Epithelial cell of proximal tubule (primary cell): ENCODE data around the gene MAP3K10. TPM values are rescaled to one million over a fixed set of nuclear protein-coding genes. Genes with fewer than 3 reads are reported as not detected.
"Not testable (repeated sequence)": the region's sequence is repeated elsewhere in the genome, so short reads cannot be mapped to it uniquely, and the experiment has no call there.

ENCODE experiments used
- DNase-seq: peaks from one replicate; pipeline ENCODE4 v3.0.0-alpha.2; 2011; ENCODE audit warnings: low read depth
- H3K4me3 ChIP-seq: 2 replicates; pipeline ENCODE4 v1.5.1; 2011; ENCODE audit warnings: low read depth, mild to moderate bottlenecking, low read length
- total RNA-seq: library from RNA; depleted of rRNA; stranded (reverse); fragments of >200 nt; gene quantifications from 2 replicates; pipeline ENCODE4 v1.2.3, GENCODE V29; 2015
- TF ChIP-seq, protein P1 (sequence below): conservative IDR thresholded peaks from 2 replicates; pipeline ENCODE4 v1.5.1; 2012; ENCODE audit warnings: low read depth, mild to moderate bottlenecking, low read length

Gene MAP3K10
- total RNA-seq, 1 donor from 2014 or later = 9.9 TPM

DNA sequence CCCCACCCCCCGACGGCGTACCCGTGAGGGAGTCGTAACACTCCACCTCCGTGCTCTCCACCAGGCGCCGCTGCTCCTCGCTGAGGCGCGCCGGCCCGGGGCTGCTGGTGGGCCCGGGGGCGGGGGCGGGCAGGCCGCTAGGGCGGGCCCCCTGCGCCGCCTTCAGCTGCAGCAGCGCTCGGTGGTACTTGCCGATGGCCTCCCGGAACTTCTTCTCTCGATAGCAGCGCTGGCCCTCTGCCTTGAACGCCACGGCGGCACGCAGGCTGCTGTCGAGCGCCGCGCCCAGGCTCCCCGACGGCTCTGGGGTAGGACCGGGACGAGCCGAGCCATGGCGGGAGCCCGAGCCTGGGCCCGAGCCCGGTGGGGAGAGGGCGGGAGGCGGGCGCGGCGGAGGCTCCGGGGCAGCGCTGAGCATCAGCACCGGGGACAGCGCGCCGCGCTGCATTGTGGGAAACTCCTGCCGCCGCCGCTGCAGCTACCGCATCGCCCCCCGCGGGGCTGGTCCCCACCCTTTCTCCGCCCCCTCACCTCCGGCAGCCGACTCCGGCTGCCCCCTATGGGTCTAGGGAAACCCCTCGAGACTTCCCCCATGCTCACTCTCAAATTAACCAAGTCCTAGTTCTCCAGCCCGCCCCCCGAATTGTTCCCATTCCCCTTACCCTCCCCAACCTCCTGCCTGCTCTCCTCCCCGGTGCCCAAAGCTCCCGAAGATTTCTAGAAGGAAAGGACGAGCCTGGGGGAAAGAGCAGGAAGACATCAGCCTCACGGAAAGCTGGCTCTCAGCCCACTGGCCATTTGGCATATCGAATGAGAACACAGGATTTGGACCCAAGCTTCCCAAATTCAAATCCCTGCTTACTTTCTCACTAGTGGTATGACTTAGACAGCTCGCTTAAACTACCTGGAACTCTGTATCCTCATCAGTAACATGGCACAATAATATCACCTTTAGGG, 27.0 kb downstream of the MAP3K10 start, which contains the start of gene TTC9B:
TSS of gene TTC9B (minus strand) at position 451 of the 957 bp plus-strand sequence. CDS start at position 448, 3 bp downstream.
- no peak for DNase-seq
- TF ChIP-seq, protein P1, sequence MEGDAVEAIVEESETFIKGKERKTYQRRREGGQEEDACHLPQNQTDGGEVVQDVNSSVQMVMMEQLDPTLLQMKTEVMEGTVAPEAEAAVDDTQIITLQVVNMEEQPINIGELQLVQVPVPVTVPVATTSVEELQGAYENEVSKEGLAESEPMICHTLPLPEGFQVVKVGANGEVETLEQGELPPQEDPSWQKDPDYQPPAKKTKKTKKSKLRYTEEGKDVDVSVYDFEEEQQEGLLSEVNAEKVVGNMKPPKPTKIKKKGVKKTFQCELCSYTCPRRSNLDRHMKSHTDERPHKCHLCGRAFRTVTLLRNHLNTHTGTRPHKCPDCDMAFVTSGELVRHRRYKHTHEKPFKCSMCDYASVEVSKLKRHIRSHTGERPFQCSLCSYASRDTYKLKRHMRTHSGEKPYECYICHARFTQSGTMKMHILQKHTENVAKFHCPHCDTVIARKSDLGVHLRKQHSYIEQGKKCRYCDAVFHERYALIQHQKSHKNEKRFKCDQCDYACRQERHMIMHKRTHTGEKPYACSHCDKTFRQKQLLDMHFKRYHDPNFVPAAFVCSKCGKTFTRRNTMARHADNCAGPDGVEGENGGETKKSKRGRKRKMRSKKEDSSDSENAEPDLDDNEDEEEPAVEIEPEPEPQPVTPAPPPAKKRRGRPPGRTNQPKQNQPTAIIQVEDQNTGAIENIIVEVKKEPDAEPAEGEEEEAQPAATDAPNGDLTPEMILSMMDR = no peak
- no peak within 1 kb of the TSS for H3K4me3 ChIP-seq

DNA sequence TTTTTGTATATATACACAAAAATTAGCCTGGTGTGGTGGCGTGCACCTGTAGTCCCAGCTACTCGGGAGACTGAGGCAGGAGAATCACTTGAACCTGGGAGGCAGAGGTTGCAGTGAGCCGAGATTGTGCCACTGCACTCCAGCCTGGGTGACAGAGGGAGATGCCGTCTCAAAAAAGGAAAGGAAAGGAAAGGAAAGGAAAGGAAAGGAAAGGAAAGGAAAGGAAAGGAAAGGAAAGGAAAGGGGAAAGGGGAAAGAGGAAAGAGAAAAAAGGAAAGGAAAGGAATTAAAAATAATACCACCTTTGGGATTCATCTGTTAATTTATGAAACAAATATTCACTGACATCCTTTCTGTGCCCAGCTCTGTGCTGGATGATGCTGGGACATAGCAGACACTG, 27.8 kb downstream of the MAP3K10 start:
- not testable (repeated sequence) for DNase-seq, H3K4me3 ChIP-seq

DNA sequence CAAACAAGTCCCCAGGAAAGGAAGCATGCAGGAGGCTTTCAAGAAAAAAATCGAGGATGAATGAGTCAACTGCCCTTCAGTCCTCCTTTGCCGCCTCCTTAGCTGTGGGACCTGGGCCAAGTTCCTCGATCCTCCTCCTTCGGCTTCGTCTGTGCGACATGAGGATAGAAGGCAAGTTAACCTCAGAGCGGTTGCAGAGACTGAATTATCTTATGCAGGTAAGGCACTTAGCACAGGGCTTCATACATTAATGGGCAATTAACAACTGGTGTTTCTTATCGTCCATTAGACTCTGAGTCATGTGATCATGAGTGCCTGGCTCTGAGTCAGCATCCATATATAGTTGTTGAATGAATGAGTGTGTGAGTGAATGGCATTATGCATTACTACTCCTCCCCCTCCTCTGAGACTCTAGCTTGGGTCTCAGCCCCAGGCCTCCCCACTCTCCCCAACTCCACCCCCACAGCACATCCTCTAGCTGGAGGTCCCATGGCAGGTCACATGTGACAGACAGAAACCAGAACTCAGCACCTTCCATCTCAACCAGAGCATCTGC, 28.6 kb downstream of the MAP3K10 start:
- TF ChIP-seq, protein P1 = no peak
- peak overlapping the region; percentile 48 for H3K4me3 ChIP-seq
- peak; percentile 56 for DNase-seq

DNA sequence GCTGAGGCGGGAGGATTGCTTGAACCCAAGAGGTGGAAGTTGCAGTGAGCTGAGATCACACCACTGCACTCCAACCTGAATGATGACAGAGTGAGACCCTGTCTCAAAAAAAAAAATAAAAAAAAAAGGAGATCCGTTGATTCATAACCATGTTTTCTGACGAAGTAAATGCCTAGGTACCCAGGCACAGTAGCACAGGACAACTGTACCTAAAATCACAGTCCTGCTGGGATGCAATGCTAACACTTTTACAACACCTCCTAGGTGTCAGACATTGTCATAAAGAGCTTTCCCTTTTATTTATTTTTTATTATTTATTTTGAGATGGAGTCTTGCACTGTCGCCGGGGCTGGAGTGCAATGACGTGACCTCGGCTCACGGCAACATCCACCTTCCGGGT, 29.4 kb downstream of the MAP3K10 start:
- no peak overlapping the region for H3K4me3 ChIP-seq
- DNase-seq = no peak
- TF ChIP-seq, protein P1 = no peak

DNA sequence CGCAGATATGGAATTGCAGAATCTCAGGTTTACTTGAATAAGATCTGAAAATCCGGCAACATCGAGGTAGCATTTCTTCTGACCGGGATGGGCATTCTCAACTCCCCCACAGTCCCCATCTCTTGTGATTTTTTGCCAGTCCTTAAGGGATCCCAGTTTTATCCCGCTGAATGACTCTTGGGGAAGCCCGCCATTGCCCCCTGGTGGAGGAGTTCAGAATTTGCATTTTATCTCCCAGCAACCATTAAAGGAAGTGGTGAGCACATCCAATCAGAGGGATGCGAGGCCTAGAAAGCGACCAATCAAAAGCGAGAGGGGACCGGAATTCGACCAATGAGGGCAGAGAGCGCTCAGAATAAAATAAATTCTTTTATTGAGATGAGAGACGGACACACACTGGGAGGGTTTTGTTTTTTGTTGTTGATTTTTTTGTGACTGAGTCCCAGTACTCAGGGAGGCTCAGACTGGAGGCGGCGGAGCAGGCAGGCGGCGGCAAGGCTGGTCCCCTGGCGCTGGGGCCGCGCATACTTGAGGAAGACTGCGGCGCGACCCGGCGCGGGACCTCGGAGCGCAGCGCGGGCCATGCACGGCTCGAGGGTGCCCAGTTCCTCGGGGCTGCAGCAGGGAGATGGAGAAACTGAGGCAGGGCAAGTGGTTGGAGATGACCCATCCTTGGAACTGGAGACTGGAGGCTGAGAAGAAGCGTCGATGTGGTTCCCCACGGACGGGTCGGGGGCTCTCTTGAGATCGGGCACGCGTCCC, 30.8 kb downstream of the MAP3K10 start:
- no peak overlapping the region for H3K4me3 ChIP-seq
- peak; percentile 63 for DNase-seq
- TF ChIP-seq, protein P1 = peak; percentile 94

DNA sequence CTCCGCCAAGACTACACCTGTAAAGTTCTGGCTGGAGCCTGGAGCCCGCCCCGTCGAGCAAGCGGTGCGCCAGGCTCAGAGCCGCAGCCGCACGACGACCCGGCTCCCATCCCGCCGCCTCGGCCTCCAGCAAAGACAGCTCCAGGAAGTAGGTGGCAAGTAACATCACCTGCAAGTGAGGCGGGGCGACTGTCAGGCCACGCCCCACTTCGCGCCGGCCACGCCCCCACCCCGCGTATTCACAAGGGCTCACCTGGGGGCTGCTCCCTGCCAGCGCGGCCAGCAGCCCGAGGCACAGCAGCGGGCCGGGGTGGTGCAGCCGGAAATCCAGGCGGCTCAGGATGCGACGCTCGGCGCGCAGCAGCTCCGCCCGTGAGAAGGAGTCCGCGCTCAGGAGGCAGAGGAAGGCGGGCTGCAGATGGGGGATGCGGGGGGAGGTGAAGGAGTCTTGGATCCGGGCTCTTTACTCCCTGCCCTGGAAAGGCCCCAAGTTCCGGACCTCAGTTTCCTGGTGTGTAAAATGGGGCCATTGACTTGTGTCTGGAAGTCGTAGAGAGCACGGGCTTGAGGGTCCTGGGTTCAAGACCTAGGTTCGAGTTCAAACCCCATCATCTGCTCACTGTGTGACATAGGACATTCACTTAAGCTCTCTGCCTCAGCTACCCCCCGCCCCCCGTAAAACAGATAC, 32.1 kb downstream of the MAP3K10 start:
- DNase-seq = no peak
- no peak overlapping the region for H3K4me3 ChIP-seq
- TF ChIP-seq, protein P1 = no peak
